ENCODE data around the gene SLC25A28.

Gene SLC25A28, protein sequence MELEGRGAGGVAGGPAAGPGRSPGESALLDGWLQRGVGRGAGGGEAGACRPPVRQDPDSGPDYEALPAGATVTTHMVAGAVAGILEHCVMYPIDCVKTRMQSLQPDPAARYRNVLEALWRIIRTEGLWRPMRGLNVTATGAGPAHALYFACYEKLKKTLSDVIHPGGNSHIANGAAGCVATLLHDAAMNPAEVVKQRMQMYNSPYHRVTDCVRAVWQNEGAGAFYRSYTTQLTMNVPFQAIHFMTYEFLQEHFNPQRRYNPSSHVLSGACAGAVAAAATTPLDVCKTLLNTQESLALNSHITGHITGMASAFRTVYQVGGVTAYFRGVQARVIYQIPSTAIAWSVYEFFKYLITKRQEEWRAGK

DNA sequence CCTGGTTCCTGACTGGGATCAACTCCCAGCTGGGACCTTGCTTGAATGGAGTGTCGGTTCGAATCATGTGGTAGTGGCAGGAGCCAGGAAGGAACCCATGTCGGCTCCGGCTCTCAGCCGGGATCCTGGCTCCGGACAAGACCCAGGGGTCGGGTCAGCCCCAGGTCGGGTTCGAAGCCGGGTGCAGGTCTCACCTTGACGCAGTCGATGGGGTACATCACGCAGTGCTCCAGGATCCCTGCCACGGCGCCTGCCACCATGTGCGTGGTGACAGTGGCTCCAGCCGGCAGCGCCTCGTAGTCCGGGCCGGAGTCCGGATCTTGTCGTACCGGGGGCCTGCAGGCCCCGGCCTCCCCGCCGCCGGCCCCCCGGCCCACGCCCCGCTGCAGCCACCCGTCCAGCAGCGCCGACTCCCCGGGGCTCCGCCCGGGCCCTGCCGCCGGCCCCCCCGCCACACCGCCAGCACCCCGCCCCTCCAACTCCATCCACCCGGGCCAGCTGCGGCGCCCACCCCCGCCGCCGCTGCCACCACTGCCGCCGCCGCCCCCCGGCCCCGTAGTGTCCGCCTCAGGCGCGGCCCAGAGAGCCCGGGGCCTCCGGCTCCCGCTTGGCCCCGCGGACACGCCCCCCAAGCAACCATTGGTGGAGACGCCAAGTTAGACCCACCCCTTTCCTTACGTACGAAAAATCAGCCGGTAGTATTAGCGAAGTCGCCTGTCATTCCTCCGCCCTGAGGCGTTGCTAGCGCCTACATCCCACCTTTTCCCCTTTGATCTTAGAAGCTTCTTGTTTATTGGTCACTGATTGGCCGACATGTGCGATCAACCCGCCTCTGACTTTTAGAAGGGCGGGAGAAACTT is at the start of gene SLC25A28:
Gene SLC25A28 (minus strand): TSS at position 589 of the 860 bp plus-strand sequence. CDS start 104 bp downstream, at position 485.
- DNase-seq (ENCODE audit: low read depth), result peak; percentile 67

DNA sequence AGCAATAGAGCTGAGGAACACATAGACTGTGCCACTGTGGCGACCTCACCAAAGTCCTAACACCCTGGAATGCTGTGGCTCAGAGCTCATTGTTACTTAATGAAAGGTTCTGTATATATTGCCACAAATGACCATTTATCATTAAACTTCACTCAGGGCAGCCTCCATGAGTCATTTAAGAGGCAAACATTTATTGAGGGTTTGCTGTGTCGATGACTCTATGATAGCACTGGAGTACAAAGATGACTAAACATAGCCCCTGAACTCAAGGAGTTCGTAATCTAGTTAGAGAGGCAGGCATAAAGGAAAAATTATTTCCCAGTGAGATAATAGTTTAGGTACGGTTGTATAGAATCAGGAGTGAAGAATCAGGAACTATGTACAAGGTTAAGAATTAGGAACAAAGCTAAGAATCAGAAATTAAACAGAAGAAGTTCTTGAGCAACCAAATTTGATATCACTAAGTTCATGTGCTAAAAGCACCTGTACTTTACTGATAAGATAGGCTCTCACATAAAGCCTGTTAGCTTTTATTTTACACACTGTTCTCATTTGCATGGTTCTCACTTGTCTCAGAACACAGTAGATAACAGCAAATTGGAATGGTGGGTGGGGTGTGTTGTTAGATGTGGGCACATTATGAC is 47.0 kb upstream of the SLC25A28 start:
- DNase-seq (ENCODE audit: low read depth), result no peak

DNA sequence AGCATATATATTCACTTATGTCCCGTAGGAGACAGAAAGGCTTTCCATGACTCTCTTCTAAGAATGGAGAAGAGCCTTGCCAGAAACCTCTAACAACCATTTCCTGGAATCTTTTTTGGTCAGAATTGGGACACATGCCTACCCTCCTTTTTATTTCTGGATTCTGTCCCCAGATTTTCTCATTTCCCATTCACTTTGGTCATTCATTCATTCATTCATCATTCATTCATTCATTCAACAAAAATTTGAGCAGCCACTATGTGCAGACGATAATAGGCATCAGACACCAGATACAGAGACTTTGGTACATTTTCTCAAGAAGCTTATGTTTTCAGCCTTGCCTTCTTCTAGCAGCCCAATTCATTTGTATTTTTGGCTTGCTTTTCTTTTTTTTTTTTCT is 45.1 kb upstream of the SLC25A28 start:
- DNase-seq (ENCODE audit: low read depth), result no peak

DNA sequence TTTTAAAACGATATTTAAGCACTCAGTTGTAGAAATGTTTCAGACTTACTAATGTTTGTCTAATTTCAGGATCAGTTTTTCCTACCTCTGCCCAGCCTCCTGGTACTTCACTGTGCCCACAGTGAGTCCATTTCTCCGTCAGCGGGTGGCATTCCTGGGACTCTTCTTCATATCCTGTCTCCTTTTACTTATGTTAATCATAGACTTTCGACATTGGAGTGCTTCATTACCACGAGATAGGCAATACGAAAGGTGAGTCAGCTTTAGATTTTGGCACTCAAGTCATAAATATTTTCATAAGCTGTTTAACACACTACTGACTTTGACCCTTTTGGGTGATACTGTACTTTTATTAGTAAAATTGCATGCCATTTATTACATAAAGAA is 41.1 kb upstream of the SLC25A28 start:
- DNase-seq (ENCODE audit: low read depth), result no peak

DNA sequence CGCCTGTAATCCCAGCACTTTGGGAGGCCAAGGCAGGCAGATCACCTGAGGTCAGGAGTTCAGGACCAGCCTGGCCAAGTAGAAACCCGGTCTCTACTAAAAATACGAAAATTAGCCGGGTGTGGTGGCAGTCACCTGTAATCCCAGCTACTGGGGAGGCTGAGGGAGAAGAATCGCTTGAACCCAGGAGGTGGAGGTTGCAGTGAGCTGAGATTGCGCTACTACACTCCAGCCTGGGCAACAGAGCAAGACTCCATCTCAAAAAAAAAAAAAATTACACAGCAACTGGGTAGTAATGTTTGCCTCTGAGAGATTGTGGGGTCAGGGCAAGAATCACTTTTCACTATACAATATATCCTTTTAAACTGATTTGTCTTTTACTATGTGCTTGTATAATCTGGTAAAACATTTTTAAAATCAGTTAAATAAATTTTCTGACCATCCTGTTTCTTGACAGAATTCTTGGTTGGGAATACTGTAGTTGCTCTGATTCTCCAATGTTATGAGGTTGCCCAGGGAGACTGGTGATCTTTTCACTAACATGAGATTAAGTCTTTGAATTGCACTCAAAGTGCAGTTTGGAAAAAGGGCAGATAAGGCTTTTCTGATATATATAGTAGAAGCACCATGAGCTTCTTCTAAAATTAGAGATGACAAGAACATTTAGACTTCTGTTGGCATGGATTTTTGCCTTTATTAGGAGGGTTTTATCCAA is 40.6 kb upstream of the SLC25A28 start:
- DNase-seq (ENCODE audit: low read depth), result no peak

DNA sequence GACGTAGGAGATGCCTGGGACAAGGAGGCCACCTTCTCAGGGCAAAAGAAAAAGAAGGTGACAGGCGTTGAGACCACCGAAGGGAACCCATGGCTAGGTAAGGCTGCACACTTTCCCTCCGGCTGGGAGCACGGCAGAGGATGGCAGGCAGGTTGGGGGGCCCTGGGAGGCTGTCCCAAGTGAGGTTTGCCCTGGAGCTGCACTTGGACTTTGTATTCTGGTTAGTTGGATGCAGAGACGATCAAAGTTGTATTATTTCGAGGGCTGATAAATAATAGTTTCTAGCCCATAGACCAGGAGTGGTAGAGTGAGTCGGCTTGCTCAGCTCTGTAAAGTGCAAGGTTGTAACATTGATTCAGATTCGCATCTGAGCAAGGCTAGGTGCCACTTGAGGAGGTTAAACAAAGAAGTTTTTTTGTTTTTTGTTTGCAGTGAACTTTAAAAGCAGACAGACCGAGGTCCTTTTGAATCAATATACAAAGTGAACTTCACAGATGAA is 39.7 kb upstream of the SLC25A28 start:
- no peak for DNase-seq (ENCODE audit: low read depth)

DNA sequence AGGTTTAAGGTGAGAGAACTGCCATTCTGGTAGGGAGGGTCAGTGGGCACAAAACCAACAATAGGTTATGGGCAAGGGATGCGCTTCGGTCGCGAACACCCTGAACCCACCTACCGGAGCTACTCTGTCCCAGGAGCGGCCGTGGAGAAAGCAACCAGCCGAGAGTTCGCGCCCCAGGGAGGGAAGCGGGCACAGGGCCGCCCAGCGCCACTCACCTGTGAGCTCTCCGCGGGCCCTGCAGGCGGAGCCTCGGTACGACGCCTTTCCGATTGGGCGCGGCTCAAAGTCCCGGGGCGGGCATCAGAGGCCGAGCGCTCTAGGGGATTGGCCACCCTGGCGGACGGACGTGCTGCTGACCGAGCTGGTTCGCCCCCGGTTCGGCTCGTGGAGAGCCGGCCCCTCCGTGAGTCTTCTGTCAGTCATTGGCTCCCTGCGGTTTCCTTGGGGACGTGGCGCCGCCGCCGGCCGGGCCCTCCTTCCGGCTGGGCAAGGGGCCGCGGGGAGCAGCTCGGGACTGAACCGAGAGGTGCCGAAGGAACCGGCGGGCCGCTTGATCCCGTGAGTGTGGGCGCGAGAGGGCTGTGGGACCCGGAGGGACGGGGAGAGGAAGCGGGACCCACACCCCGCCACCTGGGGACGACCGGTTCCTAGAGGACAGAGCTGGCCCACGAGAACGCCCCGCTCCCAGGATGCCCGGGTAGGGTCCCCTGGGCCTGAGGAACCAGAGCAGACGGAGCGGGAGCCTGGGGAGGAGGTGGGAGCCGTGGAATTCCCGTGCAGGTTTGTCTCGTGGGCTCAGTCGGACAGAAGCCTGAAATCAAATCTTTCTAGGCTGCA is 39.0 kb upstream of the SLC25A28 start, which contains the start of gene ENTPD7:
Gene ENTPD7 (plus strand): TSS at position 479 of the 837 bp plus-strand sequence. CDS start 448 bp downstream, outside the sequence.
- peak; percentile 72 for DNase-seq (ENCODE audit: low read depth)

DNA sequence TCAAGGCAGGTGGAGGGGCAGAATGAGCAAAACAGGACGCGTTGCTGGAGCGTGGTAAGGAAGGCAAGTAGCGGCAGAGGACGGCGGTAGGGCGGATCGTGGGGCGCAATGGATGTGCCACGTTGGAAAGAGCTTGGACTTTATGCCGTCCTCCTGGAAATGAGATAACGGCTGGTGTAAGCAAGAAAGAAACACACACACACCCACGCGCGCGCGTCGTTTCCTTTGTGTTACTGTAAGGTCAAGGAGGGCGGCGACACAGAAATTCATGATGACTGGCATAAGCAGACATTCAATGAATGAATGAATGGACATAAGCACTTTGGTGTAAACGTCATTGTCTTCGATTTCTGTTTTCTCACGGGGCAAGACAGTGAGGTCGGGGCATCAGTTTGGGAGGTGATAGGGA is 38.4 kb upstream of the SLC25A28 start:
- peak; percentile 9 for DNase-seq (ENCODE audit: low read depth)

DNA sequence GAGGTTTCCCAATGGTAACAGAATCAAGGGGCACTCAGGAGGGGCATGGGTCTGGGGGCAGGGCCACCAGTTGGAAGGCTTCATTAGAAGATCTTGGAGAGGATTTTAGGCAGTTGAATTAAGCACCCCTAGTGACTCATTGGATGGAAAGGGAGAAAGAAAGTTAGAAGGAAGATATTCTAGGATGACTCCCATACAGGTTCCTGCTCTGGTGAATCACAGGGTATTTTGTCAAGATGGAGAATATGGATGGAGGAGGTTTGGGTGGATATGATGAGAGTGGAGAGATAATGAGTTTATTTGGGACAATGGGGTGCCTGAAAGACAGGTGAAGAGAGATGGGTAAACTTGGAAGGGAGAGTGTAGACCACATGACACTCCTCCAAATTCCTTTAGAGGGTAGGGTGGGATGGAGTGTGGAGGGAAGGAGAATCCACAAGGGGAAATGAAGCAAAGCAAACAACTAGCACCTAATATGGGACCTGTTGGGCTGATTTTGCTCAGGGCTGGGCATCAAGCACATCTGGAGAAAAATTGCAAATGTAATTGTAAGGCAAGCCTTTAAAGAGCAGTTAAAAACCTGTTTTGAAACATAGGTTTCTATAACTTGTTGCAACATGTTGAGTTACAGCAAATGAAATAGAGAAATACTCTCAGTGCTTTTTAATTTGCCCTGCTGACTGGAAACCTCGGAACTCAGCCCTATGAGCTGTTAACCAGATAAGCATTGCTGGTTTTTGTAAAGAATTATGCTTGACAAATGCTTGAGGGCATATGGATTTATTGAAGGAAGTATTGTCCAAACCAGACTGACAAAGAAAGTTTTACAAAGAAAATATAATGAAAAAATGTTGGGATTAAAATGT is 36.2 kb upstream of the SLC25A28 start:
- no peak for DNase-seq (ENCODE audit: low read depth)

DNA sequence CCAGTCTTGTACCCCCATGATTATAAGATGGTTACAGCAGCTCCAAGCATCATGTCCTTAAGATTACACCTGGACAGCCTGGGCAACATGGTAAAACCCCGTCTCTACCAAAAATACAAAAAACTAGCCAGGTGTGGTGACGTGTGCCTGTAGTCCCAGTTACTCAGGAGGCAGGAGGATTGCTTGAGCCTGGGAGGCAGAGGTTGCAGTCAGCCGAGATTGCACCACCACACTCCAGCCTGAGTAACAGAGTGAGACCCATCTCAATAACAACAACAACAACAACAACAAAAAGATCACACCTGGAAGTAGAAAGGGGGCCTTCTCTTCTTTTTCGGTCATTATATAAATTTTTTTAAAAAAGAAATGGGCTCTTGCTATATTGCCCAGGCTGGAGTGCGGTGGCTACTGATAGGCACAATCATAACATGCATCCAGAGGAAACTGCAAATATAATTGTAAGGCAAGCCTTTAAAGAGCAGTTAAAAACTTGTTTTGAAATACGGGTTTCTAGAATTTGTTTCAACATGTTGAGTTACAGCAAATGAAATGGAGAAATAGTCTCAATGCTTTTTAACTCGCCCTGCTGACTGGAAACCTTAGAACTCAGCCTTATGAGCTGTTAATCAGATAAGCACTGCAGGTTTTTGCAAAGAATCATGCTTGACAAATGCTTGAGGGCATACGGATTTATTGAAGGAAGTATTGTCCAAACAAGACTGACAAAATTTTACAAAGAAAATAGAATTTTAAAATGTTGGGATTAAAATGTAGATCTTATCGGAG is 34.3 kb upstream of the SLC25A28 start:
- no peak for DNase-seq (ENCODE audit: low read depth)

DNA sequence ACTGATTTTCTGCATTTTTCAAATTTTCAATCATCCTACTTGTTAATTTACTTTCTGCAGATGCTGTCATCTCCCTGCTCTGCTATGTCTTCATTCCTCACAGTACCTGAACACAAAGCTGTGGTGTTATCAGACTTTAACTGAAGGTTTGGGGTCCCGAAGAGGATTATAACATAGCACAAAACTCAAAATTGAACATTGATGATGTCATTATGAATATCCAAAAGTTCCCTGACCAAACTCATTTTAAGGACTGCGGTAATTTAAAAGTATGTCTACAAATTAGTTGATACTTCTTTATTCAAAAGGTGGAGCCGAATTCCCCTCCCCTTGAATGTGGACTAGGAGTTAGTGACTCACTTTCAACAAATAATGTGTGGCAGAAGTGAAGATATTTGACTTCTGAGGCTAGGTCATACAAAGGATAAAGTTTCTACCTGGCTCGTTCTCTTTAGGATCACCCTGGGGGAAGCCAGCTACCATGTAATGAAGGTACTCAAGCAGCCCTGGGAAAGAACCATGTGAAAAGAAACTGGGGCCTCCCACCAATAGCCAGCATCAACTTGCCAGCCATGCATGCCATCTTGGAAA is 32.7 kb upstream of the SLC25A28 start:
- DNase-seq (ENCODE audit: low read depth), result no peak

DNA sequence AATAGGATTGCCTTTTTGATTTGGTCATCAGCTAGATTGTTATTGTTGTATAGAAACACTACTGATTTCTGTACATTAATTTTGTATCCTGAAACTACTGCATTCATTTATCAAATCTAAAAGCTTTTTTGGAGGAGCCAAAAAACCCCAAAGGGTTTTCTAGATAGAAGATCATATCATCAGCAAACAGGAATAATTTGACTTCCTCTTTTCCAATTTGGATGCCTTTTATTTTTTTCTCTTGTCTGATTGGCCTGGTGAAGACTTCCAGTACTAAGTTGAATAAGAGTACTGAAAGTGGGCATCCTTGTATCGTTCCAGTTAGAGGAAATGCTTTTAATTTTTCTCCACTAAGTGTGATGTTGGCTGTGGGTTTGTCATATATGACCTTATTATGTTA is 28.5 kb upstream of the SLC25A28 start:
- DNase-seq (ENCODE audit: low read depth), result no peak

DNA sequence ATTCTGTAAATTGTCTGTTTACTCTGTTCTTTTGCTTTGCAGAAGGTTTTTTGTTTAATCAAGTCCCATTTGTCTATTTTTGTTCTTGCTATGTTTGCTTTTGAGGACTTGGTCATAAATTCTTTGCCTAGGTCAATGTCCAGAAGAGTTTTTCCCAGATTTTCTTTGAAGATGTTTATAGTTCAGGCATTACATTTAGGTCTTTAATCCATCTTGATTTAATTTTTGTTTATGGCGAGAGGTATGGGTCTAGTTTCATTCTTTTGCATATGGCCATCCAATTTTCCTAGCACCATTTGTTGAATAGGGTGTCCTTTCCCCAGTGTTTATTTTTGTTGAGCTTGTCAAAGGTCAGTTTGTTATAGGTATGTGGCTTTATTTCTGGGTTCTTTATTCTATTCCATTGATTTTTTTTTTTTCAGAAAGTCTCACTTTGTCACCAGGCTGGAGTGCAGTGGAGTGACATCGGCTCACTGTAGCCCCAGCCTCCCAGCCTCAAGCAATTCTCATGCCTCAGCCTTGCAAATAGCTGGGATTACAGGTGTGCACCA is 27.4 kb upstream of the SLC25A28 start:
- no peak for DNase-seq (ENCODE audit: low read depth)

DNA sequence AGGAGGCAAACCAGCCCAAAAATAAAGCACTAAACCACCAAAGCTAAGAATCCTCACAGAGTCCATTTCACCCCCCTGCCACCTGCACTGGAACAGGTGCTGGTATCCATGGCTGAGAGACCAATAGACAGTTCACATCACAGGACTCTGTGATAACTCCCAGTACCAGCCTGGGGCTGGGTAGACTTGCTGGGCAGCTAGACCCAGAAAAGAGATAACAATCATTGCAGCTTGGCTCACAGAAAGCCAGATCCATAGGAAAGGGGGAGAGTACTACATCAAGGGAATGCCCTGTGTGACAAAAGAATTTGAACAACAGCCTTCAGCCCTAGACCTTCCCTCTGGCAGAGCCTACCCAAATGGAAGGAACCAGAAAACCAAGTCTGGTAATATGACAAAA is 13.6 kb upstream of the SLC25A28 start:
- no peak for DNase-seq (ENCODE audit: low read depth)

DNA sequence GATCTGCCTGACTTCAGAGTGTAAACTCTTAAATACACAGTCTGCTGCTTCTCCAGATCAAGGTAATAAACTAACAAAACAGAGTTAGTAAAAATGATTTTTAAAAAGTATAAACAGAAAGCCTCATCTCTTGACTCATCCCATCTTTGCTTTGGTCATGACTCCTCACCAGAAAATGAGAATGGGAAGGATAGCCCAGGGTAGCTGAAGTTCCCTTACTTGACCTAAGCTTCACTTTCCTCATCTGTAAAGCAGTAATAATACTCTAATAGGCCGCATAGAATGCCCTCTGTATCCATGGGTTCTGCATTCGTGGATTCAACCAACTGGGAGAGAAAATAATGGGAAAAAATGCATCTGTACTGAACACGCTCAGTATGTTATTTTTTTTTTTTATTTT is 11.3 kb upstream of the SLC25A28 start:
- no peak for DNase-seq (ENCODE audit: low read depth)

DNA sequence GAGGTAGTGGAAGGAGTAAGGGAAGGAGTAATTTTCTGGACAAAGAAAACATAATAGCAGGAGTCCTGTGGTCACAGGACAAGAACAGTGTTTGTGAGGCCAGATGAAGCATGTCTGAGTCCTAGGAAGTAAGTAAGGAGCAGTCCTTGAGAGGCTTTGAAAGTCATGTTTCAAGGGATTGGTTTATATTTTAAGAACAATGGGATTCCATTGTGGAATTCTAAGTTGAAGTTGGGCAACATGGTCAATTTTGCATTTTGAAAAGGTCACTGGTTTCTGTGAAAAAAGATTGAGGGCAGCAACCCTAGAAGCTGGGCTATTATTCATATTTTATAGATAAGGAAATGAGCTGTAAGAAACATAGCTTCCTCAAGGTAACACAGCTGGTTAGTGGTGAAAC is 10.8 kb upstream of the SLC25A28 start:
- DNase-seq (ENCODE audit: low read depth), result no peak

DNA sequence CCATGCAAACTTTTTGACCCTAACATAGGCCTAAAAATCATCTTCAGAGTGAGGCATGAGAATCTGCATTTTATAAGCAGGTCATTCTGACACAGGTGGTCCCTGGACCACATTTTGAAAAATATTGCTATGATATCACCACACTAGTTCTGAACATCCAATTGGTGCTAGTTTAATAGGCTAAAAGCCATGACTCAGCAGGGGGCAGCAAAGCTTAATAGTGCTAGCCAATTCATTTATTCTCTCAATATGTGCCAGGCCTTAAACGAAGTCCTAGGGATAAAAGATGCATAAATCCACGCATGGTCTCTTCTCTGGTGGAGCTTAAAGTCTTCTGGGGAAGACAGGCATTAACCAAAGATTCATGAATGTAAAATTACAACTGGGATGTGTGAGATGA is 10.2 kb upstream of the SLC25A28 start:
- DNase-seq (ENCODE audit: low read depth), result no peak

DNA sequence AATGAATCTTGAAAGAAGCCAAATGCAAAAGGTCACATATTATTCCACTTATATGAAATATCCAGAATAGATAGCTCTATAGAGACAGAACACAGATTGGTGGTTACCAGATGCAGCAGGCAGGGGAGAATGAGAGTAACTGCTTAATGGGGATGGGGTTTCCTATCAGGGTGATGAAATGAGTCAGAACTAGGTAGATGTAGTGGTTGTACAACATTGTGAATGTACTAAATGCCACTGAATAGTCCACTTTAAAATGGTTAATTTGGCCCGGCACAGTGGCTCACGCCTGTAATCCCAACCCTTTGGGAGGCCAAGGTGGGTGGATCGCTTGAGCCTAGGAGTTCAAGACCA is 9.4 kb upstream of the SLC25A28 start:
- no peak for DNase-seq (ENCODE audit: low read depth)

All from stimulated activated CD8-positive, alpha-beta memory T cell treated with anti-CD3 and anti-CD28 coated beads, Interleukin-15, amount 100 ng/mL, for 24 hours (primary cell).